ENCODE results near the gene SUPT6H. TPM values are rescaled to one million over a fixed set of nuclear protein-coding genes. Genes with fewer than 3 reads are reported as not detected.
A peak's percentile ranks its signal among the peaks of the same experiment; 100 is the strongest.

Gene SUPT6H
- total RNA-seq, 2 experiments from 2014 or later = 59.4 to 65.9 TPM

DNA sequence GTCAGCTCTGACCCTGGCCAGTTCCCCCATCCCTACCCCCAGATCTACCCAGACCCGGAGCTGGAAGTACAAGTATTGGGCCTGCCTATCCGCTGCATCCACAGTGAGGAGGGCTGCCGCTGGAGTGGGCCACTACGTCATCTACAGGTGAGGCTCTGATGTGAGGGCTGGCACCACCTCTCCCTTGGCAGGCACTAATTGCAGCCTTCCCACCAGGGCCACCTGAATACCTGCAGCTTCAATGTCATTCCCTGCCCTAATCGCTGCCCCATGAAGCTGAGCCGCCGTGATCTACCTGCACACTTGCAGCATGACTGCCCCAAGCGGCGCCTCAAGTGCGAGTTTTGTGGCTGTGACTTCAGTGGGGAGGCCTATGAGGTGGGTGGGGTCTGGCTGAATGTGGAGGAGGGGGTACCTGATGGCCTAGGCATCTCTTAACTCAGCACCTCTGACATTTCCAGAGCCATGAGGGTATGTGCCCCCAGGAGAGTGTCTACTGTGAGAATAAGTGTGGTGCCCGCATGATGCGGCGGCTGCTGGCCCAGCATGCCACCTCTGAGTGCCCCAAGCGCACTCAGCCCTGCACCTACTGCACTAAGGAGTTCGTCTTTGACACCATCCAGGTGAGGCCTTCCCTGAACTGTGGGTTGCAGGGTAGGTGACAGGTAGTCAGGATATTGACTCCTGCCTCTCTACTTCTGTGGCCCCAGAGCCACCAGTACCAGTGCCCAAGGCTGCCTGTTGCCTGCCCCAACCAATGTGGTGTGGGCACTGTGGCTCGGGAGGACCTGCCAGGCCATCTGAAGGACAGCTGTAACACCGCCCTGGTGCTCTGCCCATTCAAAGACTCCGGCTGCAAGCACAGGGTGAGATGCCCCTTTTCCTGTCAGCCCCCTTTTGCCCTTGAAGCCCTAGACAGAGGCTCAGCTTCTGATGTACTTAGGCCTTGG, 86.1 kb downstream of the SUPT6H start:
- intact Hi-C loops (cut with micrococcal nuclease) = no loop called here
- ChIA-PET POLR2A (interaction anchor here (2.6 to 13.5 kb wide), 3 partner anchors 17 to 28 kb away, joined by 8 to 202 read pairs (median 10); partner anchors contain the start of genes NEK8, RPL23A and TLCD1), CTCF (interaction anchor here (0.5 to 16.9 kb wide), 6 partner anchors 15 to 218 kb away, joined by 3 to 632 read pairs (median 4); partner anchors contain the start of genes NEK8, RPL23A and TLCD1)
- no peak for DNase-seq
- Mint-ChIP-seq H3K27me3 (no peaks in the 10 kb centered on the region), H3K36me3 (peaks cover 42% of the 10 kb centered on the region), H3K4me3 (no peak overlapping the region), H3K27ac (peak overlapping the region; percentile 24), H3K9me3 (no peaks in the 10 kb centered on the region), H3K4me1 (ENCODE audit: low read depth) (peaks cover 28% of the 10 kb centered on the region)

DNA sequence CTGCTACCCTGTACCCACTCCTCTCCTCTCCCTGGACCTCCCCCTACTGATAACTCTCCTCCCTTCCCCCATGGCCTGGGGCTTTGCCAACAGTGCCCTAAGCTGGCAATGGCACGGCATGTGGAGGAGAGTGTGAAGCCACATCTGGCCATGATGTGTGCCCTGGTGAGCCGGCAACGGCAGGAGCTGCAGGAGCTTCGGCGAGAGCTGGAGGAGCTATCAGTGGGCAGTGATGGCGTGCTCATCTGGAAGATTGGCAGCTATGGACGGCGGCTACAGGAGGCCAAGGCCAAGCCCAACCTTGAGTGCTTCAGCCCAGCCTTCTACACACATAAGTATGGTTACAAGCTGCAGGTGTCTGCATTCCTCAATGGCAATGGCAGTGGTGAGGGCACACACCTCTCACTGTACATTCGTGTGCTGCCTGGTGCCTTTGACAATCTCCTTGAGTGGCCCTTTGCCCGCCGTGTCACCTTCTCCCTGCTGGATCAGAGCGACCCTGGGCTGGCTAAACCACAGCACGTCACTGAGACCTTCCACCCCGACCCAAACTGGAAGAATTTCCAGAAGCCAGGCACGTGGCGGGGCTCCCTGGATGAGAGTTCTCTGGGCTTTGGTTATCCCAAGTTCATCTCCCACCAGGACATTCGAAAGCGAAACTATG, 87.0 kb downstream of the SUPT6H start:
- Mint-ChIP-seq H3K4me3 (no peak overlapping the region), H3K4me1 (ENCODE audit: low read depth) (peaks cover 26% of the 10 kb centered on the region), H3K36me3 (peaks cover 42% of the 10 kb centered on the region), H3K9me3 (no peaks in the 10 kb centered on the region), H3K27ac (peak overlapping the region; percentile 31), H3K27me3 (no peaks in the 10 kb centered on the region)
- ChIA-PET CTCF (interaction anchor here (0.6 to 16.9 kb wide), 12 partner anchors 8 to 384 kb away, joined by 3 to 632 read pairs (median 6); partner anchors contain the start of genes NEK8, PROCA1, RPL23A and TLCD1), POLR2A (interaction anchor here (1.1 to 13.5 kb wide), 2 partner anchors 23 to 28 kb away, joined by 3 to 202 read pairs; partner anchors contain the start of genes NEK8 and TLCD1)
- intact Hi-C loops (cut with micrococcal nuclease) = no loop called here
- DNase-seq = no peak

DNA sequence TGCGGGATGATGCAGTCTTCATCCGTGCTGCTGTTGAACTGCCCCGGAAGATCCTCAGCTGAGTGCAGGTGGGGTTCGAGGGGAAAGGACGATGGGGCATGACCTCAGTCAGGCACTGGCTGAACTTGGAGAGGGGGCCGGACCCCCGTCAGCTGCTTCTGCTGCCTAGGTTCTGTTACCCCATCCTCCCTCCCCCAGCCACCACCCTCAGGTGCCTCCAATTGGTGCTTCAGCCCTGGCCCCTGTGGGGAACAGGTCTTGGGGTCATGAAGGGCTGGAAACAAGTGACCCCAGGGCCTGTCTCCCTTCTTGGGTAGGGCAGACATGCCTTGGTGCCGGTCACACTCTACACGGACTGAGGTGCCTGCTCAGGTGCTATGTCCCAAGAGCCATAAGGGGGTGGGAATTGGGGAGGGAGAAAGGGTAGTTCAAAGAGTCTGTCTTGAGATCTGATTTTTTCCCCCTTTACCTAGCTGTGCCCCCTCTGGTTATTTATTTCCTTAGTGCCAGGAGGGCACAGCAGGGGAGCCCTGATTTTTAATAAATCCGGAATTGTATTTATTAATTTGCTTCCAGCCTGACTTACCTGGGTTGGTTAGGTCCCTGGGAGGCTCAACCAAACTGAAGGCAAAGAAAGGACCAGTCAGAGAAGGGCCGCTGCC, 87.6 kb downstream of the SUPT6H start:
- intact Hi-C loops (cut with micrococcal nuclease) = loop anchor here (1.0 kb wide), 1 partner anchor 22 kb away; no protein-coding TSS in a partner anchor
- H3K27ac Mint-ChIP-seq = peak overlapping the region; percentile 42
- ChIA-PET POLR2A (interaction anchor here (1.1 to 13.5 kb wide), 3 partner anchors 8 to 28 kb away, joined by 3 to 202 read pairs (median 3); partner anchors contain the start of genes NEK8 and TLCD1), CTCF (interaction anchor here (0.6 to 16.9 kb wide), 30 partner anchors 9 to 999 kb away, joined by 3 to 632 read pairs (median 4); partner anchors contain the start of genes FAM222B, NEK8, PROCA1 and RPL23A)
- no peak for DNase-seq
- H3K27me3 Mint-ChIP-seq = no peaks in the 10 kb centered on the region
- H3K4me1 Mint-ChIP-seq (ENCODE audit: low read depth) = peaks cover 26% of the 10 kb centered on the region
- no peak overlapping the region for H3K4me3 Mint-ChIP-seq
- H3K36me3 Mint-ChIP-seq = peaks cover 40% of the 10 kb centered on the region
- no peaks in the 10 kb centered on the region for H3K9me3 Mint-ChIP-seq

DNA sequence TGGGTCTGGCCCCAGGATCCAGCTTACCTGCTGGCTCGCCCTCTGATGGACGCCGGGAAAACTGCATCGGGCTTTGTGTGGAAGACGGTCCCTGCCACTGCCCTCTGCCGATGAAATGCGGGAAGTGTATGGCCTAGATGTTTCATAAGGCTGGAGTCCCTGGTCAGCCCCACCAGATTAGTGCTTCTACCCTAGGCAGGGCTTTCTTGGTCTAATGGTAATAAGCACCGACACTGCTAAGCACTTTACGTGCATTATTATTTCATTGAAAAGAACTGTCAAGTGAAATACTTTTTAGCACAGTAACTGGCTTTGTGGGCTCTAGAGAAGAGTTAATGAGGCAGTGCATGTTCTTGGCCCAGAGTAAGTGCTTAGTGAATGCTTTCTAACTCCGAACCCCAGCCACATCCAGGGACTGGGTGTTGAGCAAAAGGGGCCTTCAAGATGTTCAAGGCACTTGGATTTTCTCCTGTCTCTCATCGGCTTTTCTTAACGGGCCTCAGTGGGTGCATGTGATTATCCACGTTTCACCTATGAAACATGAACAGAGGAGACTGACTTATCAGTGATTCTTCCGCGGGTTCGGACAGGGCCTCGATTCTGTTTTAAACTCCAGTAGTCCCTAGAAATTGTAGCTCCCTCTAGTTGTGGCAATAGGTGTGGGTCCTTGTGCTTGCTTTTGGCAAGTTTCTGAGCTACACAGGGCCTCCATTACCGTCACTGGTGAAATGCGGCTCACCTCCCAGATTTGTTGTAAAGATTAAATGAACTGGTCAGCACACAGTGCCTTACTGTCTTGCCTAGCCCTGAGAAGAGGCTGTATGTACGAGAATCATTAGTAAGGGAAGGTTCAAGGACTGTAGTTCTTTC, 88.4 kb downstream of the SUPT6H start:
- H3K36me3 Mint-ChIP-seq = peaks cover 35% of the 10 kb centered on the region
- H3K27ac Mint-ChIP-seq = peak overlapping the region; percentile 42
- intact Hi-C loops (cut with micrococcal nuclease) = loop anchor here (1.0 kb wide), 1 partner anchor 23 kb away; no protein-coding TSS in a partner anchor
- peak; percentile 94 for DNase-seq
- peaks cover 26% of the 10 kb centered on the region for H3K4me1 Mint-ChIP-seq (ENCODE audit: low read depth)
- POLR2A ChIA-PET = interaction anchor here (0.7 to 13.5 kb wide), 6 partner anchors 9 to 544 kb away, joined by 3 to 202 read pairs (median 3); partner anchors contain the start of genes NEK8 and TLCD1
- no peak overlapping the region for H3K4me3 Mint-ChIP-seq
- no peaks in the 10 kb centered on the region for H3K27me3 Mint-ChIP-seq
- no peaks in the 10 kb centered on the region for H3K9me3 Mint-ChIP-seq
- CTCF ChIA-PET = interaction anchor here (0.6 to 16.9 kb wide), 33 partner anchors 9 to 998 kb away, joined by 3 to 632 read pairs (median 4); partner anchors contain the start of genes DHRS13, FAM222B, NEK8 and PROCA1

DNA sequence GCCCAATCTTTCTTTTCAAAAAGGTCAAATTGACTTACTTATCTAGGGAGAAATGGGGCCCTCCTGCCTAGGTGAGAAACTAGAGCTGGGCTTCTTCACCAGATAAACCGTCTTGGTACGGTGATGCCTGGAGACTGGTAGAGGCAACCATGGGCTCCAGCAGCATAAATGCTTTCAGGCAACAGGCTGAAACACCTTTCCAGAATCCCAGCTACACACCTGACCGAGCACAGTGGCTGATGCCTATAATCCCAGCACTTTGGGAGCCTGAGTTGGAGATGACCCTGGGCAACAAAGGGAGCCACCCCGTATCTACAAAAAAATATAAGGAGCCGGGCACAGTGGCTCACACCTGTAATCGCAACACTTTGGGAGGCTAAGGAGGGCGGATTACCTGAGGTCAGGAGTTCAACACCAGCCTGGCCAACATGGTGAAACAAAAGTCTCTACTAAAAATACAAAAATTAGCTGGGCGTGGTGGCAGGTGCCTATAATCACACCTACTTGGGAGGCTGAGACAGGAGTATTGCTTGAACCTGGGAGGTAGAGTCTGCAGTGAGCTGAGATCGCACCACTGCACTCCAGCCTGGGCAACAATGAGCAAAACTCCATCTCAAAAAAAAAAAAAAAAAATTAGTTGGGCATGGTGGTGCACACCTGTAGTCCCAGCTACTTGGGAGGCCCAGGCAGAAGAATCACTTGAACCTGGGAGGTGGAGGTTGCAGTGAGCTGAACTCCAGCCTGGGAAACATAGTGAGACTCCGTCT, 89.8 kb downstream of the SUPT6H start:
- Mint-ChIP-seq H3K4me1 (ENCODE audit: low read depth) (peaks cover 15% of the 10 kb centered on the region), H3K36me3 (peaks cover 29% of the 10 kb centered on the region), H3K9me3 (no peaks in the 10 kb centered on the region), H3K27ac (no peak overlapping the region), H3K27me3 (no peaks in the 10 kb centered on the region), H3K4me3 (no peak overlapping the region)
- ChIA-PET POLR2A (interaction anchor here (0.6 to 13.5 kb wide), 6 partner anchors 11 to 543 kb away, joined by 3 to 202 read pairs (median 4); partner anchors contain the start of genes NEK8 and TLCD1), CTCF (interaction anchor here (0.6 to 16.9 kb wide), 10 partner anchors 12 to 365 kb away, joined by 3 to 632 read pairs (median 3); partner anchors contain the start of genes NEK8, RPL23A and TLCD1)
- no peak for DNase-seq
- intact Hi-C loops (cut with micrococcal nuclease) = no loop called here

Other genes starting within 250 kb of the SUPT6H start
- gene SLC13A2, start 188.6 kb upstream of the SUPT6H start, total RNA-seq = not detected
- gene FOXN1, start 155.9 kb upstream of the SUPT6H start, total RNA-seq = not detected
- 10 to 100 TPM; 38.0 to 42.0 TPM for gene UNC119, start 109.6 kb upstream of the SUPT6H start, total RNA-seq
- 10 to 100 TPM; 36.6 to 38.6 TPM for gene PIGS, start 90.7 kb upstream of the SUPT6H start, total RNA-seq
- 10 to 100 TPM; 75.2 to 77.3 TPM for gene ALDOC, start 85.3 kb upstream of the SUPT6H start, total RNA-seq
- gene SPAG5, start 63.2 kb upstream of the SUPT6H start, total RNA-seq = 100 to 1,000 TPM; 153 to 159 TPM
- 10 to 100 TPM; 14.2 to 17.5 TPM for gene RSKR, start 48.0 kb upstream of the SUPT6H start, total RNA-seq
- gene BLTP2, start 17.0 kb upstream of the SUPT6H start, total RNA-seq = 100 to 1,000 TPM; 127 to 133 TPM
- gene SDF2, start 299 bp upstream of the SUPT6H start, total RNA-seq = 10 to 100 TPM; 38.4 to 43.5 TPM
- gene PROCA1, start 49.7 kb downstream of the SUPT6H start, total RNA-seq = 1 to 10 TPM; 4.5 TPM
- gene RAB34, start 55.7 kb downstream of the SUPT6H start, total RNA-seq = 1 to 10 TPM; 4.9 to 6.6 TPM
- gene RPL23A, start 57.8 kb downstream of the SUPT6H start, total RNA-seq = 1,000 to 10,000 TPM; 2,357 to 2,419 TPM
- 1 to 10 TPM; 9.1 to 9.5 TPM for gene TLCD1, start 64.0 kb downstream of the SUPT6H start, total RNA-seq
- 1 to 10 TPM; 3.4 to 4.0 TPM for gene NEK8, start 66.6 kb downstream of the SUPT6H start, total RNA-seq
- 10 to 100 TPM; 83.0 to 83.9 TPM for gene TRAF4, start 81.8 kb downstream of the SUPT6H start, total RNA-seq
- 10 to 100 TPM; 18.6 to 21.5 TPM for gene FAM222B, start 180.6 kb downstream of the SUPT6H start, total RNA-seq
- 10 to 100 TPM; 43.0 to 48.5 TPM for gene ERAL1, start 192.8 kb downstream of the SUPT6H start, total RNA-seq
- 100 to 1,000 TPM; 110 to 118 TPM for gene FLOT2, start 235.5 kb downstream of the SUPT6H start, total RNA-seq
- gene DHRS13, start 240.9 kb downstream of the SUPT6H start, total RNA-seq = 10 to 100 TPM; 18.0 to 20.6 TPM

Data from activated CD4-positive, alpha-beta memory T cell treated with anti-CD3 and anti-CD28 coated beads for 36 hours (primary cell).